Inflammatory macrophage treated with lipopolysaccharide for 4 hours (primary cell): ENCODE measurements around the gene KLHL5.
"Not testable (repeated sequence)": the region's sequence is repeated elsewhere in the genome, so short reads cannot be mapped to it uniquely, and the experiment has no call there.

Experiments used
- DNase-seq: peaks from one replicate; pipeline ENCODE4 v3.0.0-alpha.2; 2020

Gene KLHL5, protein sequence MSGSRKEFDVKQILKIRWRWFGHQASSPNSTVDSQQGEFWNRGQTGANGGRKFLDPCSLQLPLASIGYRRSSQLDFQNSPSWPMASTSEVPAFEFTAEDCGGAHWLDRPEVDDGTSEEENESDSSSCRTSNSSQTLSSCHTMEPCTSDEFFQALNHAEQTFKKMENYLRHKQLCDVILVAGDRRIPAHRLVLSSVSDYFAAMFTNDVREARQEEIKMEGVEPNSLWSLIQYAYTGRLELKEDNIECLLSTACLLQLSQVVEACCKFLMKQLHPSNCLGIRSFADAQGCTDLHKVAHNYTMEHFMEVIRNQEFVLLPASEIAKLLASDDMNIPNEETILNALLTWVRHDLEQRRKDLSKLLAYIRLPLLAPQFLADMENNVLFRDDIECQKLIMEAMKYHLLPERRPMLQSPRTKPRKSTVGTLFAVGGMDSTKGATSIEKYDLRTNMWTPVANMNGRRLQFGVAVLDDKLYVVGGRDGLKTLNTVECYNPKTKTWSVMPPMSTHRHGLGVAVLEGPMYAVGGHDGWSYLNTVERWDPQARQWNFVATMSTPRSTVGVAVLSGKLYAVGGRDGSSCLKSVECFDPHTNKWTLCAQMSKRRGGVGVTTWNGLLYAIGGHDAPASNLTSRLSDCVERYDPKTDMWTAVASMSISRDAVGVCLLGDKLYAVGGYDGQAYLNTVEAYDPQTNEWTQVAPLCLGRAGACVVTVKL

DNA sequence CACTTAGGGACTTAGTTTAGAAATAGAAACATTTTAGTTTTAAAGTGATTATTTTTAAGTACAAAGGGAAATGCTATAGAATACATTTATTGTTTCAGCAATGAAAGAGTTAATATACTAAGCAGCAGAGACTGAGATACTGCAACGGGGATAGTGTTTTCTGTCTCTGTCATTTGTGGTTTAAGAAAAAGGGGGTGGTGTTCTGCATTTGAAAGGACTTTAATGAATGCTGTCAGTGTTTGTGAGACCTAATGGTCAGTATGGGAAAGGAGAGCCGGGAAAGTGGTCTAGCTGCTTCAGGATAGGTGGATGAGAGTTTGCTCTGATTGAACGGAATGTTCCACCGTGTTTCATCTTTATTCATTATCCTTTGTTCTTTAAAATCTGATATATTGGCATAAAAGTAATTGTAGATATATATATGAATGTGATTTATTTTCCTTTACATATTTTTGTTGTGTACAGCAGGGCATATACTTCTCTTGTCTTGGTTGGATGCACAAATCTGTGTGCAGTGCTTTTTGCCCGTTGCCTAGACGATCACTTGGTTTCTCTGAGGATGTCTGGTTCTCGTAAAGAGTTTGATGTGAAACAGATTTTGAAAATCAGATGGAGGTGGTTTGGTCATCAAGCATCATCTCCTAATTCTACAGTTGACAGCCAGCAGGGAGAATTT, at the start of gene KLHL5:
Gene KLHL5 (plus strand): TSS at position 139 of the 676 bp plus-strand sequence. CDS start 421 bp downstream, at position 560.
- no peak for DNase-seq

DNA sequence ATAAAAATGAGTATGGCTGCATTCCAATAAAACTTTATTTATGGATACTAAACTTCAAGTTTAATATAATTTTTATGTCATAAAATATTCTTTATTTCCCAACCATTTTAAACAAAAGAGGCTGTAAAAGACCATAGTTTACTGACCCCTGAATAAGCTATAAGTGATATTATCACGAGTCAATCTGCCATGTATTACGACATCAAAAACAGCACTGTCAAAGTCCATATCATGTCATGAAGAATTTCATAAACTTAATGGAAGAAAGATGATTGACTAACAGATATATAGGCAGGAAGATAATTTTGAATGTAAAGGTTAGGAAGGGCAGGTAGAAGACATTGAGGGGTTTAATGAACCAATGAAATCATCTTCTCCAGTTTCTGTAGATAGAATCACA, 48.0 kb upstream of the KLHL5 start:
- no peak for DNase-seq

DNA sequence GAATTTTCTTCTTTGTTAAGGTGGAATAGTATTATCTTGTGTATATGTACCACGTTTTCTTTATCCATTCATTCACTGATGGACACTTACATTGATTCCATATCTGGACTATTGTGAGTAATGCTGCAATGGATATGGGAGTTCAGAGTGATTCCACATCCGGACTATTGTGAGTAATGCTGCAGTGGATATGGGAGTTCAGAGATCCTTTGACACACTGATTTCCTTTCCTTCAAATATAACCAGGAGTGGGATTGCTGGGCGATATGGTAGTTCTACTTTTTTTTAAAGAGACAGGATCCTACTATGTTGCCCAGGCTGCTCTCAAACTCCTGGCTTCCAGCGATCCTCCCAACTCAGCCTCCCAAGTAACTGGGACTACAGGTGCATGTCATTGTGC, 41.9 kb upstream of the KLHL5 start:
- no peak for DNase-seq

- no peak for DNase-seq
Measured at GRCh38 chr4:39021631-39022030, 40.4 kb upstream of the KLHL5 start.

- DNase-seq = no peak
Measured at GRCh38 chr4:39022241-39022640, 39.8 kb upstream of the KLHL5 start.

DNA sequence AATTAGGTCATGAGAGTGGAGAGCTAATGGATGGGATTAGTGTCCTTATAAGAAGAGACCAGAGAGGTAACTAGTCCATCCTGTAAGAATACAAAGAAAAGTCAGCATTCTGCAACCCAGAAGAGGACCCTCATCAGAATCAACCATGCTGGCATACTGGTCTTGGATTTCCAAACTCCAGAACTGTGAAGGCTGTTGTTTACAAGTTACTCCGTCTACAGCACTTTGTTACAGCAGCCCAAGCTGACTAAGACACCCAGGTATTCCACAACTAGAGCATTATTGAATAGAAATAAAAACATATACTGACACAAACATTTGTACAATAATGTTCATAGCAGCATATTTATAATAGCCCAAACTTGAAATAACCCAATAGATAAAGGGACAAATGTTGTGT, 39.0 kb upstream of the KLHL5 start:
- no peak for DNase-seq

GRCh38 chr4:39024311-39024865, 37.6 kb upstream of the KLHL5 start:
- no peak for DNase-seq

DNA sequence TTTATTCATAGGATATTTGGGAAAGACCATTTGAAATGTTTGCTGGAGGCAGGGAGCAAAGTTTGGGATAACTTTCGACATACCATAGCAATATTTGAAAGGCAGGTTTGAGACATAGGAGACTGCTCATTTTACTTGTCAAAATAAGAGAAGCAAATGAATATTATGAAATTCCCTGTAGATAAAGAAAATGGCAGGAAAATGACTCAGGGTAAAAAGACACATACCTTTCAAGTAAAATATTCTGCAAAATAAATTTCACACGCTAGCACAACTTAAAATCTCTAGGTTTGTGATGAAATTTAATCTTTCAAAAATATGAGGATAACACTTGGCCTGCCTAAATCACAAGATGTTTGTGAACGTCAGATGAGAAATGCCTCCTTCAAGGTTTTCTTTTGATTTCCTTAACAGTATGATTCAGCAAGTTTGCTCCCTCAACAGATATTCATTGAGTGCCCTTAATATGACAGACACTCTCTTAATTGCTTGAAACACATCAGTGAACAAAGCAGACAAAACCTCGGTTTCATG, 36.4 kb upstream of the KLHL5 start:
- DNase-seq = peak; percentile 37

GRCh38 chr4:39026096-39026495, 35.9 kb upstream of the KLHL5 start:
- no peak for DNase-seq

DNA sequence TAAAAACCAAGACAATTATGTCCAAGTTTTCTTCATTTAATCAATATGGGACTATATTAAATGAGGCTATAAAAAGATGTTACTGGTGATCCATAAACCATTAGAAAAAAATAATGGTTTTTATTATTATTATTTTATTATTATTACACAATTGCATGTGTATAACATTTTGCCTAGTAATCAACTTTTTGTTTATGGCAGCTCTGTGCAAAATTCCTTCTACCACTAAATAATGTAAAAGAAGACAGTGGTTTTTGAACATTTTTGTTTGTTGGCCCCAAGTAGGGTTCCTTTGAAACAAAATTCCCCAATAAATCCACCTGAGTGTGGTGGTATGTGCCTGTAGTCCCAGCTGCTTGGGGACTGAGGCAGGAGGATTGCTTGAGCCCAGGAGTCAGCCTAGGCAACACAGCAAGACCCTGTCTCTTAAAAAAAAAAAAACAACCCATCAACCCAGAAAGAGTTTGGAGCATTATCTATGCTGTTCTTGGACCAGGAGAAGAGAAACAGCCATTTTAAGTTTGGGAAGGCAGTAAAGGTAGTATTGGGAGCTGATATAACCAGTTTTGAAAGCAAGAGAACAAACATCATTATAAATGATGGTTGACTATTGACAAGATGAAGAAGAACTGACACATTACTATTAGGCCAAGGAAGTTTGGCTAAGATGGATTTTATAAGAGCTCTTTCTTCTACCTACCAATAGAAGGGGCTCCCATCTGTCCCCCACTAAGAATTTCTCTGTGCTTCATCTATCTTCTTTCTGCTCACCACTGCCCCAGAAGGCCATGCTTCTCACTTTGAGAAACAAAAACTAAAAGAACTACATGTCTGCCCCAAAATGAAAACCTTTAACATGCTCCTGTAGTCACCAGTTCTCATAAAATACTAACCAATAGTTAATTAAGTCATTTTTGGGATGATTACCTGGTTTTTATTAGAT, 32.0 kb upstream of the KLHL5 start:
- DNase-seq = no peak

- DNase-seq = no peak
Measured at GRCh38 chr4:39030725-39031124, 31.3 kb upstream of the KLHL5 start.

DNA sequence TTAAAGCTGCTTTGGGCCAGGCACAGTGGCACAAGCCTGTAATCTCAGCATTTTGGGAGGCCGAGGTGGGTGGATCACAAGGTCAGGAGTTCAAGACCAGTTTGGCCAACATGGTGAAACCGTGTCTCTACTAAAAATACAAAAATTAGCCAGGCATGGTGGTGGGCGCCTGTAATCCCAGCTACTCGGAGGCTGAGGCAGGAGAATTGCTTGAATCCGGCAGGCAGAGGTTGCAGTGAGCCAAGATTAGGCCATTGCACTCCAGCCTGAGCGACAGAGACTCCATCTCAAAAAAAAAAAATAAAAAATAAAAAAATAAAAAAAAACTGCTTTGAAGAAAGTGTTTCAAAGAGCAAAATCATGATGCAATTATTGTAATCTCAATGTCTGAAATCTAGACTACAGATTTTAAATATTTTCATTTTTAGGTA, 30.4 kb upstream of the KLHL5 start:
- DNase-seq = not testable (repeated sequence)

- DNase-seq = peak; percentile 75
Measured at GRCh38 chr4:39032218-39033085, 29.6 kb upstream of the KLHL5 start, which contains the start of gene TMEM156. TMEM156 (minus strand) TSS chr4:39032409; CDS start chr4:39032313, 96 bp downstream.

DNA sequence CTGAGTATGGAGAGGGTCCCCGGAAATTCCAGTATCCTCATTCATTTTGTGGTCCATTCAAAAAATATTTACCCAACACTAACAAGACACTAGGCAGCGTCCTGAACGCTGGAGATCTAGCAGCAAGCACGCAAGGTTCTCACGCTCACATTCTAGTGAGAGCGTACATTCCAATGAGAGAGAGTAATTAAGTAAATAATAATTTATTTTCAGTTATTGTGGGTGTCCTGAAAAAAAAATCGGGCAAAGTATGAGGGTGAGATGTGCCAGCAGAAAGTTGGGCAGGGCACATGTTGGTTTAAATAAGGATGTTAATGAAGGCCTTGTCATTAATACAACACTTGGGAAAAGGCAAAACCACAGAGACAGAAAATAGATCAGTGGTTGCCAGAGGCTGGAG, 25.9 kb upstream of the KLHL5 start:
- no peak for DNase-seq

DNA sequence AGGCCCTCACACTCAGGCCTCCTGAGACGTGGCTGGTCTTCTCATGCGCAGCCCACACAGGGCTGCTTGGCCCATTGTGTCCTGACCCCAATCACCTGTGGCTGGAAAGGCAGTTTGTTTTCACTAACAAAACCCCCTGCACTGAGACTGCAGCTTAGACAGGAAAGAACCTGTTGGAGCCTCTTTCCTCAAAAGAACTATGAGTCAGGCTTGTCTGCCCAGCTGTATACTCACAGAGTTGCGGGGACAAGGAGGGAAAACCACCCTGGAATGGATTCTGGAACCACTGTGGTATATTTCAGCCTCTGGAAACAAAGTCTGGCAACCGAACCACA, 24.6 kb upstream of the KLHL5 start:
- DNase-seq = no peak

GRCh38 chr4:39037941-39038340, 24.1 kb upstream of the KLHL5 start:
- no peak for DNase-seq

DNA sequence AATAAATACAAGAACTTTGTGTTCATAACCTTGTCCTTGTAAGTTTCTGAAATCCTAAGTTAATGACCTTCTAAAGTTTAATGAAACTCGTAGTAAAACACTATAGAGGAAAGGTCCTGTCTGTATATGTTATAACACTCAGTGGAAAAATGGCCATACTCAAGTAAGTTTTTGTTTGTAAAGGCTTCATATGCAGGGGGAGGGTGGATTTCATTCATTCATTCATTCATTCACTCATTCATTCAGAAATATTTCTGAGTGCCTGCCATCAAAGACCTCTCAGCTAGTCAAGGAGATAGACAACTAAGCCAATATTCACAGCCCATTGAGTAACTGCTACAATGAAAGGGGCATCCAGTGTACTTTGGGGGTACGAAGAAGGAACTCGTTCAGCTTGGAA, 22.9 kb upstream of the KLHL5 start:
- no peak for DNase-seq

GRCh38 chr4:39042366-39042765, 19.7 kb upstream of the KLHL5 start:
- DNase-seq = peak; percentile 26

- DNase-seq = peak; percentile 70
Measured at GRCh38 chr4:39043058-39043860, 18.8 kb upstream of the KLHL5 start.

GRCh38 chr4:39043861-39044363, 18.1 kb upstream of the KLHL5 start:
- DNase-seq = peak; percentile 69
